K562 (cell line): ENCODE measurements around the gene DNAJB4. TPM values are rescaled to one million over a fixed set of nuclear protein-coding genes. Genes with fewer than 3 reads are reported as not detected.
A peak's percentile ranks its signal among the peaks of the same experiment; 100 is the strongest.

ENCODE experiments used
- BRD4 ChIP-seq: fragments of 200-600 bp; sonication (generic); IDR thresholded peaks from 2 replicates; pipeline ENCODE4 v1.6.1; 2017; ENCODE audit warnings: inconsistent platforms
- CC2D1A ChIP-seq: fragments of 450-650 bp; IDR thresholded peaks from 2 replicates; pipeline ENCODE4 v1.6.1; 2017; ENCODE audit warnings: mild to moderate bottlenecking
- DLX4 ChIP-seq: fragments of 250-450 bp; sonication (Bioruptor Pico); IDR thresholded peaks from 2 replicates; pipeline ENCODE4 v1.6.1; 2021; ENCODE audit warnings: mild to moderate bottlenecking
- FOS ChIP-seq: IDR thresholded peaks from 3 replicates; pipeline ENCODE4 v1.6.1; 2011; ENCODE audit not compliant: insufficient read length; ENCODE audit errors: extremely low read depth
- HDAC3 ChIP-seq: fragments of 450-650 bp; IDR thresholded peaks from 2 replicates; pipeline ENCODE4 v1.6.1; 2018; ENCODE audit warnings: borderline replicate concordance, mild to moderate bottlenecking, moderate library complexity; ENCODE audit not compliant: partially characterized antibody
- ID3 ChIP-seq, 2 experiments: fragments of 250-450 bp in 1 of 2; fragments of 450-650 bp in 1 of 2; sonication (Bioruptor Pico) in 1 of 2; IDR thresholded peaks; 2 replicates each; pipeline versions ENCODE4 v1.6.1 to v1.8.0; 2016 to 2021; ENCODE audit warnings: mild to moderate bottlenecking in 2 of 2, moderate library complexity in 2 of 2, missing compliant biosample characterization in 1 of 2, missing genetic modification characterization in 1 of 2
- LEF1 ChIP-seq: fragments of 450-650 bp; IDR thresholded peaks from 2 replicates; pipeline ENCODE4 v1.6.1; 2016; ENCODE audit warnings: mild to moderate bottlenecking
- MNT ChIP-seq, 2 experiments: fragments of 450-650 bp; conservative IDR thresholded peaks; 2 replicates each; pipeline ENCODE4 v1.6.1; 2017; ENCODE audit warnings: mild to moderate bottlenecking in 2 of 2, moderate library complexity in 2 of 2
- PREB ChIP-seq: sonication (generic); formaldehyde crosslinking; IDR thresholded peaks from 2 replicates; pipeline ENCODE4 v1.8.1; 2023; ENCODE audit warnings: mild to moderate bottlenecking, missing genetic modification reagents
- PTBP1 ChIP-seq: fragments of 200-400 bp; formaldehyde crosslinking; IDR thresholded peaks from 2 replicates; pipeline ENCODE4 v1.6.1; 2017; ENCODE audit warnings: low read depth, low read length
- SMARCB1 ChIP-seq: IDR thresholded peaks from 2 replicates; pipeline ENCODE4 v1.6.1; 2011; ENCODE audit warnings: improper control_type of control experiment, low read depth; ENCODE audit not compliant: insufficient read length
- SNIP1 ChIP-seq: fragments of 450-650 bp; IDR thresholded peaks from 2 replicates; pipeline ENCODE4 v1.7.1; 2017; ENCODE audit warnings: low read depth, mild to moderate bottlenecking
- TAF9B ChIP-seq: fragments of 450-650 bp; IDR thresholded peaks from 2 replicates; pipeline ENCODE4 v1.6.1; 2018; ENCODE audit warnings: mild to moderate bottlenecking; ENCODE audit not compliant: partially characterized antibody
- THRA ChIP-seq: fragments of 450-650 bp; IDR thresholded peaks from 2 replicates; pipeline ENCODE4 v1.6.1; 2017; ENCODE audit warnings: mild to moderate bottlenecking, moderate library complexity
- ZNF12 ChIP-seq: sonication (generic); formaldehyde crosslinking; IDR thresholded peaks from 2 replicates; pipeline ENCODE4 v1.4.0; 2020; ENCODE audit warnings: mild to moderate bottlenecking, missing genetic modification reagents
- ZNF212 ChIP-seq: fragments of 450-650 bp; formaldehyde crosslinking; IDR thresholded peaks from 2 replicates; pipeline ENCODE4 v1.4.0; 2020; ENCODE audit warnings: mild to moderate bottlenecking
- ZNF277 ChIP-seq: fragments of 250-450 bp; sonication (Bioruptor Pico); IDR thresholded peaks from 2 replicates; pipeline ENCODE4 v1.8.0; 2022; ENCODE audit warnings: inconsistent platforms, mild to moderate bottlenecking, moderate library complexity, borderline replicate concordance
- ZNF696 ChIP-seq: fragments of 250-450 bp; sonication (Bioruptor Pico); conservative IDR thresholded peaks from 2 replicates; pipeline ENCODE4 v1.4.0; 2020; ENCODE audit warnings: mild to moderate bottlenecking, moderate library complexity
- polyA plus RNA-seq, 8 experiments: library from polyadenylated mRNA; depleted of rRNA in 4 of 8; stranded (reverse) in 5 of 8; unstranded in 3 of 8; fragments of >200 nt; fragmentation: Nextera tagmentation in 2 of 8; fragmentation: Illumina TruSeq in 1 of 8; extraction: Ambion mirVana in 2 of 8; extraction: Trizol in 1 of 8; gene quantifications; 2 replicates each; pipeline versions ENCODE4 v1.2.1 to v1.2.3, GENCODE V29; 2011 to 2014; ENCODE audit warnings: inconsistent platforms in 1 of 8, missing spikeins in 1 of 8
- total RNA-seq, 7 experiments: library from RNA; depleted of rRNA in 6 of 7; stranded (reverse); fragments of >200 nt in 6 of 7; fragmentation: Illumina TruSeq in 2 of 7; extraction: Trizol in 2 of 7; gene quantifications; 2 replicates each; pipeline versions ENCODE4 v1.2.1 to v1.2.3, GENCODE V29; 2011 to 2021; ENCODE audit warnings: low replicate concordance in 1 of 7

DNAJB4 gene
- total and polyA plus RNA-seq, 9 of the 15 experiments (the other 6 are each of a cell fraction or from before 2014, with no cell fraction given) = 8.5 to 27.7 (median 19.8) TPM

- TF ChIP-seq ZNF277 (CRISPR knock-in tag) = no peak
- TF ChIP-seq TAF9B = peak; percentile 84
- TF ChIP-seq PTBP1 = no peak
- TF ChIP-seq SMARCB1 = no peak
- no peak for TF ChIP-seq PREB (CRISPR knock-in tag)
- TF ChIP-seq ZNF212 (CRISPR knock-in tag) = no peak
- no peak; the same call in 1 of the 2 replicates for TF ChIP-seq BRD4
- TF ChIP-seq CC2D1A = peak; percentile 86
- TF ChIP-seq SNIP1 = no peak
- no peak for TF ChIP-seq ID3 (CRISPR knock-in tag; IDR thresholded peaks at IDR 0.05)
- no peak for TF ChIP-seq ID3 (tag; IDR thresholded peaks at IDR 0.05)
- no peak for TF ChIP-seq THRA
- TF ChIP-seq MNT (conservative IDR thresholded peaks at IDR 0.05) = peak; percentile 76 to 87
- no peak for TF ChIP-seq ZNF696 (CRISPR knock-in tag)
- TF ChIP-seq ZNF12 (CRISPR knock-in tag) = no peak
- TF ChIP-seq HDAC3 = no peak
- no peak for TF ChIP-seq FOS
- no peak for TF ChIP-seq LEF1
- no peak for TF ChIP-seq DLX4 (CRISPR knock-in tag)
Observed at GRCh38 chr1:77978969-77979876, 25.5 kb upstream of the DNAJB4 start, which contains the start of gene FUBP1 (continued).
